GM19324 (cell line): ENCODE results near the gene KRTAP6-1.

Source experiments
- ATAC-seq: cut with Tn5 transposase; IDR thresholded peaks from one replicate; pipeline ENCODE4 v1.9.1; 2021; ENCODE audit warnings: mild to moderate bottlenecking, moderate library complexity; ENCODE audit not compliant: unreplicated experiment, low FRiP score

Gene KRTAP6-1

DNA sequence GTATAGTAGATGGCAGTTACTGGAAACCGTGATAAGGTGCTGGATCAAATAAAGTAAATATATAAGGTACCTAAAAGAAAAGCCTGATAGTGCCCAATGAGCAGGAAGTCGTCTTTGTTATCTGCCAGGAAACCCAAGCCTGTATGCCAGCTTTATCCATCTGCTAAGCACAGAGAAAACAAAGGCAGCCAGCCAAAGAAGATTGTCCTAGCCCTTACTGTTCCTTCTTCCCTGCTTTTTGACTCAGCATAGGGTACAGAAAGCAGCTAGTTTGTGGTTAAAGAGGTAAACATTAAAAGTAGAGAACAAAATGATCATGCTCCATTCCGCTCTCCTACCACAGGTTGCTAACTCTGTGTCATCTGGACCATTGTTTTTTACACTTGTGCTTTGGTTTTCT, 33.6 kb downstream of the KRTAP6-1 start:
- no peak for ATAC-seq

DNA sequence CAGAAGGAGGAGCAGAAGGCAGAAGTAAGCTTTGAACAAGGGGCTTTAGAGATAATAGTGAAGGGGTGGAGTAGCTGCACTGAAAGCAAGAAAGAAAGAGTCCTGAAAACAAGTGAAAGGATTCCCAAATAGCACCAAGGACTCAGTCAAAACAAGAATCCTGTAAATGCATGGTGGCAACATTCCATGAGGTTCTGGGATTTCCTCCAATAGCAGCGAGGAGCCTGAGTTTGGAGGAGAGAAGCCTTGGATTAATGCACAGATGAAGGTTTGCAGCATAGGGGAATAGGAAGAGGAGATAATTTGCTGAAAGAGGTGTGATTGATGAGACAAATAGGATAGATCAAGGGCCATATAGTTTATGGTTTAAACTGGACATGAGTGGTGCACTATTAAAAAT, 34.4 kb downstream of the KRTAP6-1 start:
- no peak for ATAC-seq

DNA sequence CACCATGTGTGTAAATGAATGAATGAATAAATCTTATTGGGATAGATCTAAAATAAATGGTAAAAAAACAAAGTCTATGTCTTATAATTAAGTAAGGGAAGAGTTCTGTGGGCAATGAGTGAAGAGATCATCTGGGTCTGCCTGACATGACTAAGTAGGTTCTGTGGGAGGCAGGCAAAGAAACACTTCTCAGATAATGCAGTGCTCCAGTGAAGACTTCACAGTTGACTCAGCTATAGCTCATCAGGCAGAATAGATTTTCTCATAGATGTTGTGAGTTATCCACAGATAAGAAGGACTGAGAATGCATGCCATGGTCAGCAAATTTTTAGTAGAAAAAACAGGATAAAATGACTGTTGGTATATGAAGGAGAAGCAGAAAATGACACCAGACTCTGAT, 36.0 kb downstream of the KRTAP6-1 start:
- no peak for ATAC-seq

DNA sequence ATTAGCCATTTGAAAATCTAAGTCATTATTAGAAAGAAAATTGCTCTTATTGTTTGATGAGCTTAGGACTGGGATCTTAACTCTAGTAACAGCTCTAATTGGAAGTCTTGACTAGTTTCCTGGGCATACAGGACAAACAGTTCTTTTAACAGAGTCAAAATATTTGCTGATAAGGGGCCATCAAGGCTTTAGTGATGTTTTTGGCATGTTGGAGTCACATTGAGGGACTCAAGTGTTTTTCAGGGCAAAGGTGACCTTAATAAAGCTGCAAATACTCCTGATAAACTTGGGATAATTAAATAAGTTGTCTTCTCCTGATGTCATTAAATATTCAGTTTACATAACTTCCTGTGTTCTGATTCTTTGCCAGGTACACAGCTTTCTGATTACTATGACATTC, 46.1 kb downstream of the KRTAP6-1 start:
- no peak for ATAC-seq

DNA sequence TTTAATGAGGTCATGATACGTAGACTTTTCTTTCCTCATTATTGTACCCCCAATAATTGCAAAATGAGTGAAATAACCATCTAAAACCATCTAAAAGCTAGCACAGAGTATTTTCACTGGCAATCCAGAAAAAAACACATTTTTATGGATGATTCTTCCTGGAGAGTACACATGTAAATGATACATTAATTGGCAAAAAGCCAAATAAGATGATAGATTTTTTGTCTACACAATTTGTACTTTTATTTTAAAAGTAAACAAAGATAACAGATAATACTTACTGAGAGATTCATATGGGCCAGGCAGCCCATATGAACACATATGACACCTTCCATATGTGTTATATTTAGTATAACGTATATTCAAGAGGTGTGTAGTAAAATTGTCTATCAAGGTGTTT, 50.1 kb downstream of the KRTAP6-1 start:
- ATAC-seq = no peak
